SHP77 (cell line): ENCODE results near the gene CTSL.

ENCODE experiments used
- DNase-seq, 2 experiments: peaks; one replicate each; lab custom pipeline; 2025; lab: John Stamatoyannopoulos, UW

The CTSL gene

GRCh38 chr9:87725900-87726709 is at the start of gene CTSL:
Gene CTSL (plus strand): TSS chr9:87726119. CDS start chr9:87727604, 1,485 bp downstream.
- peak; percentile 41 to 57 for DNase-seq

GRCh38 chr9:87676976-87677775 is 48.7 kb upstream of the CTSL start:
- DNase-seq: no peak

- no peak for DNase-seq
Measured at GRCh38 chr9:87677776-87678587, 47.9 kb upstream of the CTSL start.

- peak; percentile 36 to 45 for DNase-seq
Measured at GRCh38 chr9:87678650-87679355, 47.1 kb upstream of the CTSL start.

GRCh38 chr9:87681271-87682061 is 44.5 kb upstream of the CTSL start:
- DNase-seq: no peak

GRCh38 chr9:87682085-87682484 is 43.8 kb upstream of the CTSL start:
- DNase-seq: no peak

GRCh38 chr9:87682618-87683017 is 43.3 kb upstream of the CTSL start:
- DNase-seq: no peak

GRCh38 chr9:87683751-87684626 is 41.9 kb upstream of the CTSL start:
- no peak for DNase-seq

- peak; percentile 23 to 30 for DNase-seq
Measured at GRCh38 chr9:87684627-87685219, 41.2 kb upstream of the CTSL start.

- no peak for DNase-seq
Measured at GRCh38 chr9:87685441-87685840, 40.5 kb upstream of the CTSL start.

- no peak for DNase-seq
Measured at GRCh38 chr9:87685871-87686519, 39.9 kb upstream of the CTSL start.

GRCh38 chr9:87686520-87687090 is 39.3 kb upstream of the CTSL start:
- DNase-seq: no peak

- DNase-seq: no peak
Measured at GRCh38 chr9:87687207-87687606, 38.7 kb upstream of the CTSL start.

GRCh38 chr9:87694236-87694755 is 31.6 kb upstream of the CTSL start:
- no peak for DNase-seq

GRCh38 chr9:87695523-87695922 is 30.4 kb upstream of the CTSL start:
- DNase-seq: no peak

GRCh38 chr9:87696641-87697040 is 29.3 kb upstream of the CTSL start:
- no peak for DNase-seq

GRCh38 chr9:87698069-87698809 is 27.7 kb upstream of the CTSL start:
- DNase-seq: no peak

GRCh38 chr9:87699835-87700234 is 26.1 kb upstream of the CTSL start:
- no peak for DNase-seq
